ENCODE measurements around the gene L1CAM. TPM values are rescaled to one million over a fixed set of nuclear protein-coding genes. Genes with fewer than 3 reads are reported as not detected.

Gene L1CAM
- total and polyA plus RNA-seq, 2 of the 8 experiments (the other 6 are each of a cell fraction or from before 2014, with no cell fraction given): 11.0 to 43.0 TPM

DNA sequence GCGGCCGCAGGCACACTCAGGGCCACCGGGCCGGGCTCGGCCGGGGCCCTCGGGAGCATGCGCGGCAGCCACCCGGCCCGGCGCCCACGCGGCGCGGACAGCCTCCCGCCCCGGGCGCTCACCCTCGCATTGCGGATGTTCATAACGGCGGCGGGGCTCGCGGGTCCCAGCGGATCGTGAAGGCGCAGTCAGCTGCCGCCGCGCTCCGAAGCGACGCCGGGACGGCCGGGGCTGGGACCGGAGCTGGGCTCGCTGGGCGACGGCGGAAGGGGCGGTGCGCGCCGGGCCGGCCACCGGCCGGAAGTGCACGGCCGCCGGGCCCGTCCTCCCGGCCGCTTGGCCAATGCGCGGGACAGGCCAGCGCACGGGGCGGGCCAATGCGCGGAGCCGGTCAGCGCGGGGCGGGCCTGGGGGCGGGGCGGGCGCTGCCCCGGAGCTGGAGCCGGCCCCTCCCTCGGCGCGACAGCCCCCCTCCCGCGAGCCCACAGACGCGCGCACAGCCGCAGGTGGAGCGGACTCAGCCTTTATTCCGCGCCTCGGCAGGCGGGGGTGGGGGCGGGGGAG is 48.9 kb upstream of the L1CAM start, which contains the start of gene NAA10:
TSS of gene NAA10 (minus strand) at position 276 of the 564 bp plus-strand sequence. CDS start at position 143, 133 bp downstream.
- H2BK5ac ChIP-seq (ENCODE audit: low read depth, low read length): no peak within 1 kb of the TSS
- no peak within 1 kb of the TSS; the same call in 1 of the 2 replicates for H3K18ac ChIP-seq (ENCODE audit: extremely low read depth, low read length)
- peak within 1 kb of the TSS; percentile 79; the same call in 1 of the 2 replicates for H4K8ac ChIP-seq (ENCODE audit: extremely low read depth, insufficient read depth, low read length)
- no peak within 1 kb of the TSS for H3K27ac ChIP-seq (ENCODE audit: low read depth, low read length)
- peaks cover 0 to 10% (median 4%) of the 10 kb centered on the region in 4 experiments; a peak in 2 of 8 replicates for H3K36me3 ChIP-seq (ENCODE audit: control insufficient read depth in 2 of 4, insufficient read depth in 4 of 4, low read length in 3 of 4)
- peaks cover 0 to 6% (median 4%) of the 10 kb centered on the region in 4 experiments; a peak in 5 of 7 replicates for H3K4me1 ChIP-seq (replicated peaks in 1 of 4; ENCODE audit: control insufficient read depth in 3 of 4, insufficient read depth in 4 of 4, low read length in 3 of 4)
- TF ChIP-seq SIRT6 (IDR thresholded peaks at IDR 0.05; ENCODE audit: low read length) (no peak), JUN (IDR thresholded peaks at IDR 0.05; ENCODE audit: low read depth, low read length) (no peak), GABPA (IDR thresholded peaks at IDR 0.05; ENCODE audit: borderline replicate concordance, insufficient read depth, low read length) (peak; percentile 74; the same call in 1 of the 2 replicates), CTBP2 (IDR thresholded peaks at IDR 0.05; ENCODE audit: borderline replicate concordance, insufficient read depth, insufficient read length, low read length) (no peak), PHF8 (conservative IDR thresholded peaks at IDR 0.05; ENCODE audit: low read depth, low read length) (peak; percentile 33; the same call in 1 of the 2 replicates)
- no peak within 1 kb of the TSS for H2AFZ ChIP-seq (ENCODE audit: low read length)
- H4K5ac ChIP-seq (ENCODE audit: insufficient read length, low read depth, low read length): no peak within 1 kb of the TSS
- H3K56ac ChIP-seq (replicated peaks; ENCODE audit: insufficient read length, low read depth, low read length): no peak within 1 kb of the TSS
- ChIA-PET POLR2A (ENCODE audit: partially characterized antibody) (interaction anchor here (0.7 to 18.9 kb wide), 8 partner anchors 10 to 335 kb away, joined by 3 to 231 read pairs (median 4); partner anchors contain the start of genes ARHGAP4, IDH3G, RENBP and SSR4), CTCF (ENCODE audit: partially characterized antibody) (interaction anchor here (0.7 to 19.6 kb wide), 3 partner anchors 14 to 157 kb away, joined by 3 to 272 read pairs (median 4); partner anchors contain the start of gene RENBP)
- H2BK15ac ChIP-seq (ENCODE audit: low read length): no peak within 1 kb of the TSS
- no peaks in the 10 kb centered on the region for H3K27me3 ChIP-seq (replicated peaks in 1 of 4; ENCODE audit: control insufficient read depth in 3 of 4, extremely low read depth in 1 of 4, insufficient read depth in 3 of 4, low read length in 3 of 4)
- H3K14ac ChIP-seq (ENCODE audit: insufficient read length): no peak within 1 kb of the TSS
- H3K4me2 ChIP-seq (ENCODE audit: insufficient read depth in 1 of 2, low read depth in 2 of 2, low read length in 2 of 2): peak within 1 kb of the TSS; percentile 70 to 79
- peaks cover 0 to 3% of the 10 kb centered on the region in 2 experiments for H4K20me1 ChIP-seq (replicated peaks in 1 of 2; ENCODE audit: control insufficient read depth in 1 of 2, insufficient read depth in 2 of 2, low read length in 2 of 2)
- H3K23me2 ChIP-seq (ENCODE audit: low read depth, low read length): 0 out of 2 replicates have a peak, but pooled peaks cover 2% of the 10 kb centered on the region
- no peak within 1 kb of the TSS for H2AK5ac ChIP-seq (ENCODE audit: low read depth, low read length)
- FAIRE-seq: no peak
- H3K79me2 ChIP-seq (ENCODE audit: control insufficient read depth in 1 of 2, insufficient read depth in 2 of 2, low read length in 2 of 2): peaks cover 0 to 13% of the 10 kb centered on the region in 2 experiments; a peak in 2 of 4 replicates
- 2% methylated on average over 9 of the region's 87 CpGs; no CpG with 5 or more reads in 1 of the 2 experiments for WGBS, 2 experiments (ENCODE audit: extremely low coverage in 1 of 2, insufficient coverage in 1 of 2, insufficient read length in 1 of 2, insufficient replicate concordance in 2 of 2, low coverage in 1 of 2, low lambda C conversion rate in 2 of 2, missing lambda C conversion rate in 1 of 2)
- H2BK20ac ChIP-seq (ENCODE audit: low read length): no peak within 1 kb of the TSS
- H3K79me1 ChIP-seq (ENCODE audit: low read depth, low read length): no peaks in the 10 kb centered on the region
- no peak within 1 kb of the TSS for H3K23ac ChIP-seq (ENCODE audit: insufficient read length)
- H3K9ac ChIP-seq (replicated peaks in 1 of 4; ENCODE audit: extremely low read depth in 1 of 4, low read depth in 3 of 4, low read length in 3 of 4): peak within 1 kb of the TSS; percentile 20 to 80 (median 60); a peak in 5 of 7 replicates
- H3K4me3 ChIP-seq (ENCODE audit: extremely low read depth in 1 of 4, insufficient read depth in 2 of 4, low read depth in 3 of 4, low read length in 4 of 4): peak within 1 kb of the TSS; percentile 57 to 87 (median 66)
- no peak within 1 kb of the TSS for H2BK120ac ChIP-seq (replicated peaks; ENCODE audit: low read depth, low read length)
- peak in 1 of 2 experiments; percentile 63 for DNase-seq (ENCODE audit: low read depth in 1 of 2, low spot score in 2 of 2)
- H3K4ac ChIP-seq (replicated peaks; ENCODE audit: insufficient read length, low read depth, low read length): no peak within 1 kb of the TSS
- no peak within 1 kb of the TSS for H4K91ac ChIP-seq (replicated peaks; ENCODE audit: insufficient read length, low read length)
- H3K9me3 ChIP-seq (ENCODE audit: insufficient read depth in 2 of 2, low read depth in 1 of 2, low read length in 1 of 2): no peaks in the 10 kb centered on the region
- no peak within 1 kb of the TSS for H2BK12ac ChIP-seq (ENCODE audit: low read depth, low read length)
